Uterus (tissue), 2 donors: ENCODE results near the gene NR6A1.

Source experiments
- POLR2A ChIP-seq, 2 donors: fragments of 450-650 bp; IDR thresholded peaks; one replicate each; pipeline ENCODE4 v1.6.1; 2016; ENCODE audit warnings: antibody characterized with exemption in 2 of 2, mild to moderate bottlenecking in 1 of 2, moderate library complexity in 1 of 2
- TF ChIP-seq, protein P1 (sequence below), 4 experiments: fragments of 200-600 bp in 2 of 4; fragments of 450-650 bp in 2 of 4; sonication (generic) in 2 of 4; IDR thresholded peaks; one replicate each; pipeline ENCODE4 v1.5.1; 2016 to 2019; ENCODE audit warnings: antibody characterized with exemption in 4 of 4, mild to moderate bottlenecking in 2 of 4, moderate library complexity in 1 of 4

GRCh38 chr9:124527781-124528180 is 243.3 kb downstream of the NR6A1 start:
- TF ChIP-seq, protein P1, sequence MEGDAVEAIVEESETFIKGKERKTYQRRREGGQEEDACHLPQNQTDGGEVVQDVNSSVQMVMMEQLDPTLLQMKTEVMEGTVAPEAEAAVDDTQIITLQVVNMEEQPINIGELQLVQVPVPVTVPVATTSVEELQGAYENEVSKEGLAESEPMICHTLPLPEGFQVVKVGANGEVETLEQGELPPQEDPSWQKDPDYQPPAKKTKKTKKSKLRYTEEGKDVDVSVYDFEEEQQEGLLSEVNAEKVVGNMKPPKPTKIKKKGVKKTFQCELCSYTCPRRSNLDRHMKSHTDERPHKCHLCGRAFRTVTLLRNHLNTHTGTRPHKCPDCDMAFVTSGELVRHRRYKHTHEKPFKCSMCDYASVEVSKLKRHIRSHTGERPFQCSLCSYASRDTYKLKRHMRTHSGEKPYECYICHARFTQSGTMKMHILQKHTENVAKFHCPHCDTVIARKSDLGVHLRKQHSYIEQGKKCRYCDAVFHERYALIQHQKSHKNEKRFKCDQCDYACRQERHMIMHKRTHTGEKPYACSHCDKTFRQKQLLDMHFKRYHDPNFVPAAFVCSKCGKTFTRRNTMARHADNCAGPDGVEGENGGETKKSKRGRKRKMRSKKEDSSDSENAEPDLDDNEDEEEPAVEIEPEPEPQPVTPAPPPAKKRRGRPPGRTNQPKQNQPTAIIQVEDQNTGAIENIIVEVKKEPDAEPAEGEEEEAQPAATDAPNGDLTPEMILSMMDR (IDR thresholded peaks at IDR 0.05): no peak
- no peak for TF ChIP-seq POLR2A (IDR thresholded peaks at IDR 0.05)
